Osteocyte (in vitro differentiated cells): ENCODE measurements around the gene MTF1. TPM values are rescaled to one million over a fixed set of nuclear protein-coding genes. Genes with fewer than 3 reads are reported as not detected.
A peak's percentile ranks its signal among the peaks of the same experiment; 100 is the strongest.
"Not testable (repeated sequence)": the region's sequence is repeated elsewhere in the genome, so short reads cannot be mapped to it uniquely, and the experiment has no call there.

Experiments
- DNase-seq: peaks from one replicate; pipeline ENCODE4 v3.0.0; 2021; ENCODE audit warnings: mixed read lengths; ENCODE audit not compliant: unreplicated experiment; ENCODE audit errors: extremely low spot score
- H3K27ac Mint-ChIP-seq: one replicate; pipeline ENCODE4 v1.8.0; 2021; ENCODE audit warnings: mild to moderate bottlenecking, mixed read lengths; ENCODE audit not compliant: unreplicated experiment
- H3K27me3 Mint-ChIP-seq: one replicate; pipeline ENCODE4 v1.8.0; 2021; ENCODE audit warnings: mixed read lengths; ENCODE audit not compliant: unreplicated experiment
- H3K36me3 Mint-ChIP-seq: one replicate; pipeline ENCODE4 v1.8.0; 2021; ENCODE audit warnings: mixed read lengths; ENCODE audit not compliant: unreplicated experiment
- H3K4me1 Mint-ChIP-seq: one replicate; pipeline ENCODE4 v1.8.0; 2021; ENCODE audit warnings: mixed read lengths; ENCODE audit not compliant: unreplicated experiment
- H3K4me3 Mint-ChIP-seq: one replicate; pipeline ENCODE4 v1.8.0; 2021; ENCODE audit warnings: mild to moderate bottlenecking, moderate library complexity, mixed read lengths; ENCODE audit not compliant: unreplicated experiment
- H3K9me3 Mint-ChIP-seq: one replicate; pipeline ENCODE4 v1.8.0; 2021; ENCODE audit warnings: mixed read lengths; ENCODE audit not compliant: unreplicated experiment
- CTCF ChIP-seq: fragments of 200-600 bp; sonication (generic); IDR thresholded peaks from 2 replicates; pipeline ENCODE4 v1.5.0; 2021; ENCODE audit warnings: antibody characterized with exemption, mild to moderate bottlenecking, moderate library complexity
- long read RNA-seq: library from polyadenylated mRNA; unstranded; transcript quantifications from one replicate; pipeline ENCODE4 v2.0.0, GENCODE V29; 2021
- total RNA-seq: library from RNA; stranded (reverse); gene quantifications from 2 replicates; pipeline ENCODE4 v1.2.1, GENCODE V29; 2021

MTF1 gene
- 14.3 and 16.9 TPM in 2 replicates for total RNA-seq
- long read RNA-seq, full-length matches to known transcripts = 11 of 25 reads
- long read RNA-seq, partial matches to known transcripts = 8 of 25 reads
- long read RNA-seq, other reads (novel, unspliced or antisense) = 6 of 25 reads

GRCh38 chr1:37859507-37860345 is at the start of gene MTF1:
Gene MTF1, minus strand, starts transcription at chr1:37859592. Its CDS starts 1,934 bp downstream, at chr1:37857658.
- Mint-ChIP-seq H3K9me3 (no peaks in the 10 kb centered on the region), H3K4me3 (peak within 1 kb of the TSS; percentile 91), H3K36me3 (peaks cover 20% of the 10 kb centered on the region), H3K27ac (peak within 1 kb of the TSS; percentile 91), H3K27me3 (no peaks in the 10 kb centered on the region), H3K4me1 (peaks cover 28% of the 10 kb centered on the region)
- DNase-seq = peak; percentile 98
- peak; percentile 98 for TF ChIP-seq CTCF

- not testable (repeated sequence) for H3K27ac Mint-ChIP-seq, H3K27me3 Mint-ChIP-seq, H3K9me3 Mint-ChIP-seq, H3K4me3 Mint-ChIP-seq, H3K4me1 Mint-ChIP-seq, DNase-seq
- peaks cover 23% of the 10 kb centered on the region for H3K36me3 Mint-ChIP-seq
Observed at GRCh38 chr1:37908531-37908930, 49.1 kb upstream of the MTF1 start.

GRCh38 chr1:37907416-37908125 is 48.2 kb upstream of the MTF1 start:
- H3K9me3 Mint-ChIP-seq, DNase-seq, H3K27ac Mint-ChIP-seq, H3K27me3 Mint-ChIP-seq, H3K4me1 Mint-ChIP-seq, H3K4me3 Mint-ChIP-seq: not testable (repeated sequence)
- peaks cover 26% of the 10 kb centered on the region for H3K36me3 Mint-ChIP-seq

GRCh38 chr1:37906591-37906990 is 47.2 kb upstream of the MTF1 start:
- DNase-seq, H3K4me3 Mint-ChIP-seq, H3K27ac Mint-ChIP-seq, H3K27me3 Mint-ChIP-seq, H3K9me3 Mint-ChIP-seq, H3K4me1 Mint-ChIP-seq: not testable (repeated sequence)
- peaks cover 31% of the 10 kb centered on the region for H3K36me3 Mint-ChIP-seq

- DNase-seq = no peak
- Mint-ChIP-seq H3K9me3 (no peaks in the 10 kb centered on the region), H3K27me3 (no peaks in the 10 kb centered on the region), H3K36me3 (peaks cover 36% of the 10 kb centered on the region), H3K4me3 (no peak overlapping the region), H3K4me1 (peaks cover 4% of the 10 kb centered on the region), H3K27ac (no peak overlapping the region)
- TF ChIP-seq CTCF = no peak
Observed at GRCh38 chr1:37905727-37906126, 46.3 kb upstream of the MTF1 start.

- not testable (repeated sequence) for H3K4me1 Mint-ChIP-seq, DNase-seq, H3K27ac Mint-ChIP-seq, H3K9me3 Mint-ChIP-seq, H3K4me3 Mint-ChIP-seq, H3K27me3 Mint-ChIP-seq
- peaks cover 27% of the 10 kb centered on the region for H3K36me3 Mint-ChIP-seq
Observed at GRCh38 chr1:37903921-37904320, 44.5 kb upstream of the MTF1 start.

- H3K36me3 Mint-ChIP-seq = peaks cover 24% of the 10 kb centered on the region
Observed at GRCh38 chr1:37902983-37903382, 43.6 kb upstream of the MTF1 start.

More at GRCh38 chr1:37902983-37903382, 43.6 kb upstream of the MTF1 start:
- Mint-ChIP-seq H3K27ac (no peak overlapping the region), H3K4me3 (no peak overlapping the region), H3K4me1 (peaks cover 1% of the 10 kb centered on the region), H3K27me3 (no peaks in the 10 kb centered on the region), H3K9me3 (no peaks in the 10 kb centered on the region)
- DNase-seq = no peak
- TF ChIP-seq CTCF = no peak
